ENCODE measurements around the gene SLCO2A1.

DNA sequence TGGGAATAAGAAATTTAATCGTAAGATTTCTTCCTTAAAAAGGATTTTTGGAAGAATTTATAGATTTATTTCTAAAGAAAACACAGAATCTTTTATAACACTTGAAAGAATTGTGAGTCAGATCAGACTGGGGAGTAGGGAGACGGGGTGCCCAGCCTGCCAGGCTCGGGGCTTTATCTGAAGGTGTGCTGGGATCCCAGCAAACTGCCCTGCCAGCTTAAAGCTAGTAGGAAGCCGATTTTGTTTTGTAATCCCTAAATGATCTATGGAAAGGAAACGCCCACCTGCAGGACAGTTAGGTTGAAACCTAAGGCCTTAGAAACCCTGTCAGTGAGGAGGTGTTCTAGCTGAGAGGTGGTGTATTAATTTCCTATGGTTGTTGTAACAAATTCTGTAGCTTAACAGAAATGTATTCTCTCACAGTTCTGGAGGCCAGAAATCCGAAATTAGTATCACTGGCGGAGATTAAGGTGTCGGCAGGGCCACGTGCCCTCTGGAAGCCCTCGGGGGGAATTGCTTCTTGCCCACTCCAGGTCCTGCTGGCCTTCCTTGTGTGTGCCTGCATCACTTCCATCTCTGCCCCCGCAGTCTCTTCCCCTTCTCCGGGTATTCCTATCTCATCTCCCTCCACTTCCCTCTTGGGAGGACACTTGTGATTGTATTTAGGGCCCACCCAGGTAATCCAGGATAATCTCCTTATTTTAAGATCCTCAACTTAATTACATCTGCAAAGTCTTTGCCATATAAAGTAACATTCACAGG, 114.7 kb downstream of the SLCO2A1 start:
- no peak for TF ChIP-seq POLR2A (IDR thresholded peaks at IDR 0.05)
- TF ChIP-seq, protein P1, sequence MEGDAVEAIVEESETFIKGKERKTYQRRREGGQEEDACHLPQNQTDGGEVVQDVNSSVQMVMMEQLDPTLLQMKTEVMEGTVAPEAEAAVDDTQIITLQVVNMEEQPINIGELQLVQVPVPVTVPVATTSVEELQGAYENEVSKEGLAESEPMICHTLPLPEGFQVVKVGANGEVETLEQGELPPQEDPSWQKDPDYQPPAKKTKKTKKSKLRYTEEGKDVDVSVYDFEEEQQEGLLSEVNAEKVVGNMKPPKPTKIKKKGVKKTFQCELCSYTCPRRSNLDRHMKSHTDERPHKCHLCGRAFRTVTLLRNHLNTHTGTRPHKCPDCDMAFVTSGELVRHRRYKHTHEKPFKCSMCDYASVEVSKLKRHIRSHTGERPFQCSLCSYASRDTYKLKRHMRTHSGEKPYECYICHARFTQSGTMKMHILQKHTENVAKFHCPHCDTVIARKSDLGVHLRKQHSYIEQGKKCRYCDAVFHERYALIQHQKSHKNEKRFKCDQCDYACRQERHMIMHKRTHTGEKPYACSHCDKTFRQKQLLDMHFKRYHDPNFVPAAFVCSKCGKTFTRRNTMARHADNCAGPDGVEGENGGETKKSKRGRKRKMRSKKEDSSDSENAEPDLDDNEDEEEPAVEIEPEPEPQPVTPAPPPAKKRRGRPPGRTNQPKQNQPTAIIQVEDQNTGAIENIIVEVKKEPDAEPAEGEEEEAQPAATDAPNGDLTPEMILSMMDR (IDR thresholded peaks at IDR 0.05) = no peak
- no peak for TF ChIP-seq POLR2AphosphoS5 (IDR thresholded peaks at IDR 0.05)

Data from gastroesophageal sphincter (tissue), 3 donors.